ENCODE data around the gene SSTR4.

Gene SSTR4

DNA sequence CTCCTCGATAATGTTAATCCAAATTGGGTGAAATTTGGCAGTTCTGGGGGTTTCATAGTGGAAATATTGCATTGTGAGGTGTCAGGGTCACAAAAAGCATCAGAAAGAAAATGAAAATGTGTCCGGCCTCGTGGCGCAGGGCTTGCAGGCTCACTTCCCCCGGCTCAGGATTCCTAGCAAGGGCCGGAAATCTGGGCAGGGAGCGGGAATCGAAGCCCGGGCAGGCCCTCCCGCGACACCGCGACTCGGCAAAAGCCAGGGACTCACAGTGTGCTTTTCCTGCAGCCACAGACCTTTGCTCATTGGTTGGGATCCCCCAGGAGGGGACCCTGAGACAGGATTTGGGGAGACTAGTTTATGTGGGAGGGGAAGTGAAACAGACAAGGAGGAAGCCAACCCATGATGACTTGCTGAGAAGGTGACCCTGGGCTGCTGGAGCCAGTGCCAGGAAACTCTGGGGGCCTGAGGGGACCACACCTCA, 51.9 kb downstream of the SSTR4 start:
- no peak for DNase-seq (ENCODE audit: low read depth)

DNA sequence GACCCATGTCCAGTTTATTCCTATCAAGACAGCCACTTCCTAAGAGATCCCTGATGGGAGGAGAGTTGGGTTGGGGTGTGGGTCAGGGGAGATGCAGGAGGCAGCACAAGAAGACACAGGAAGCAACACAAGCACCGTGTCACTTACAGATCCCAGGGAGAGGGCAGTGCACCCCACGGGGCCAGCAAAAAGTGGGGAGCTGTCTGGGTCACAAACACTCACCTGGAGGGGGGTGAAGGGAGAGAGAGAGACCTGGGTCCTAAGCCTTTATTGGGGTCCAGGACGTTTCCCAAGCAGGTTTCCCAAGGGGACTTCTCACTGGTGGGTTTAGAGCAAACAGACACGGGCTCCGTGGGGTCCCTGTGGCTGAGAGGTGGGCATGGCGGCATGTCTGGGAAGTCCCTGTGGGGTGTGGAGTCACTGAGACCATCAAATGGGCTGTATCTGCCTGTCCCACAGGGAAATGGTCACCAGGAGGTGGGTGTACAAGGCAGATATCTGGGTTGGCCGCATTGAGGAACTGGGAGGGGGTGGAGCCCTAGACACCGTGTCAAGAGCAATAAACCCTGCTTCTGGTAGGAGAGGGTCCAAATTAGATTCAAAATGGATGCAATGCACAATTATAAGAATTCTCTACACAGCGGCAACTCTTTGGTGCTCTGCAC, 52.6 kb downstream of the SSTR4 start:
- no peak for DNase-seq (ENCODE audit: low read depth)

All from CMK (cell line).